ENCODE results near the gene VGF.
A peak's percentile ranks its signal among the peaks of the same experiment; 100 is the strongest.
"Not testable (repeated sequence)": the region's sequence is repeated elsewhere in the genome, so short reads cannot be mapped to it uniquely, and the experiment has no call there.

The VGF gene

GRCh38 chr7:101134399-101134980 is 30.9 kb downstream of the VGF start:
- DNase-seq, result no peak

GRCh38 chr7:101133621-101134398 is 31.6 kb downstream of the VGF start:
- DNase-seq, result no peak

DNA sequence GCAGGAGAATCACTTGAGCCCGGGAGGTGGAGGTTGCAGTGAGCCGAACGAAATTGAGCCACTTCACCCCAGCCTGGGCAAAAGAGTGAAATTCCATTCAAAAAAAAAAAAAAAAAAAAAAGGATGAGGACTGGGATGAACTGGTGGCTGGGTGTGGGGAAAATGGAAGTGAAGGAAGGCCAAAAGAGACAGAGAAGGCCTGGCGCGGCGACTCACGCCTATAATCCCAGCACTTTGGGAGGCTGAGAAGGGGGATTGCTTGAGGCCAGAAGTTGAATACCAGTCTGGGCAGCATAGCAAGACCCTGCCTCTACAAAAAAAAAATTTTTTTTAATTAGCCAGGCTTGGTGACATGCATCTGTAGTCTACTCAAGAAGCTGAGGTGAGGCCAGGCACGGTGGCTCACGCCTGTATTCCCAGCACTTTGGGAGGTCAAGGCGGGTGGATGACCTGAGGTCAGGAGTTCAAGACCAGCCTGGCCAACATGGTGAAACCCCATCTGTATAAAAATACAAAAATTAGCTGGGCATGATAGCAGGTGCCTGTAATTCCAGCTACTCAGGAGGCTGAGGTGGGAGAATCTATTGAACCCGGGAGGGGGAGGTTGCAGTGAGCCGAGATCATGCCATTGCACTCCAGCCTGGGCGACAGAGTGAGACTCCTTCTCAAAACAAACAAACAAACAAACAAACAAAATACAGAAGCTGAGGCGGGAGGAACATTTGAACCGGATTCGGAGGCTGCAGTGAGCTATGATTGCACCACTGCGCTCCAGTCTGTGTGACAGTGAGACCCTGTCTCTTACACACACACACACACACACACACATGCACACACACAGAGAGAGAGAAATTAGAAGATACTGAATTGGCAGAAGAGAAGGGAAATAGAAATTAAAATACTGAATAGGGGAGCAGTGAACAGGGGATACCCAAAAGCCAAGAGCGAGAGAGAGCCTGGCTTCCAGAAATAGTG is 32.5 kb downstream of the VGF start:
- not testable (repeated sequence) for DNase-seq

GRCh38 chr7:101129603-101130117 is 35.7 kb downstream of the VGF start:
- DNase-seq, result no peak

DNA sequence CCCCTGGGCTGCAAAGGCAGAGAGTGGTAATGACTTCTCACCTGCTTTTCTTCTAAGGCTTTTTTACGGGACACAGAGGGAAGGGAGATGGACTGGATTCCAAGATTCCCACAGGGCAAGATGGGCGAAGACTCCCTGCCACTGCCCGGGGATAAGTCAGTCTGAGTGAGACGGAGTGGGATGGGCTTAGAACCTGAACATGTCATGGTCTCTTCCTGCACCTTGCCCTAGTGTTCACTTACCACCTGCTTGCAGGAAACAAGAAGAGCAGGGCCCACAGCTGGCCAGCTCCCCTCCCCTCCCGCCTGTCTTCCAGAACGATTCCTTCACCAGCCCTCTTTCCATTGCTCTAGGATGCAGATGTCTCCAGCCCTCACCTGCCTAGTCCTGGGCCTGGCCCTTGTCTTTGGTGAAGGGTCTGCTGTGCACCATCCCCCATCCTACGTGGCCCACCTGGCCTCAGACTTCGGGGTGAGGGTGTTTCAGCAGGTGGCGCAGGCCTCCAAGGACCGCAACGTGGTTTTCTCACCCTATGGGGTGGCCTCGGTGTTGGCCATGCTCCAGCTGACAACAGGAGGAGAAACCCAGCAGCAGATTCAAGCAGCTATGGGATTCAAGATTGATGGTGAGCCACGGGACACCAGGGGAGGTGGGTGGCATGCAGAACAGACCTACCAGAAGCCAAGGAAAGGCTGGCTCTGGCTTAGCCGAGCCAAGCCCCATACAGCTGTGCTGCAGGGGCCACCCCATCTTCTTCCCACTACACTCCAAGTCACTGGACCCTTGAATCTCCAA is 37.1 kb downstream of the VGF start:
- no peak for DNase-seq

DNA sequence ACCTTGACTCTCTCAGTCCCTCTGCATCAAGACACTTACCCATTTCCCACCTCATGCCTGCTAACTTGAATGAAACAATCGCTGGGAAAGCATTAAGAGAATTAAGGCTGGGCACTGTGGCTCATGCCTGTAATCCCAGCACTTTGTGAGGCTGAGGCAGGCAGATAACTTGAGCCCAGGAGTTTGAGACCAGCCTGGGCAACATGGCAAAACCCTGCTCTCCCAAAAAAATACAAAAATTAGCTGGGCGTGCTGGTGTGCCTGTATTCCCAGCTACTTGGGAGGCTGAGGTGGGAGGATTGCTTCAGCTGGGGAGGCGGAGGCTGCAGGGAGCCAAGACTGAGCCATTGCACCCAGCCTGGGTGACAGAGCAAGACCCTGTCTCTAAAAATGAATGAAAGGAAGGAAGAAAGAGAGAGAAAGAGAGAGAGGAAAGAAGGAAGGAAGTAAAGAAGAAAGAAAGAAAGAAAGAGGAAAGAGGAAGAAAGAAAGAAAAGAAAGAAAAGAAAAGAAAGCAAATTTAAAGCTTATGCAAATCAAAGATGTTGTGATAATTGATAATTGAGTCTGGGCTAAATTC is 37.8 kb downstream of the VGF start:
- no peak for DNase-seq

GRCh38 chr7:101126651-101127459 is 38.5 kb downstream of the VGF start, which contains the start of gene SERPINE1:
Gene SERPINE1 (plus strand): TSS chr7:101127104. CDS start chr7:101128394, 1,290 bp downstream.
- peak; percentile 38 to 43 for DNase-seq

- no peak for DNase-seq
Measured at GRCh38 chr7:101125989-101126650, 39.2 kb downstream of the VGF start.

DNA sequence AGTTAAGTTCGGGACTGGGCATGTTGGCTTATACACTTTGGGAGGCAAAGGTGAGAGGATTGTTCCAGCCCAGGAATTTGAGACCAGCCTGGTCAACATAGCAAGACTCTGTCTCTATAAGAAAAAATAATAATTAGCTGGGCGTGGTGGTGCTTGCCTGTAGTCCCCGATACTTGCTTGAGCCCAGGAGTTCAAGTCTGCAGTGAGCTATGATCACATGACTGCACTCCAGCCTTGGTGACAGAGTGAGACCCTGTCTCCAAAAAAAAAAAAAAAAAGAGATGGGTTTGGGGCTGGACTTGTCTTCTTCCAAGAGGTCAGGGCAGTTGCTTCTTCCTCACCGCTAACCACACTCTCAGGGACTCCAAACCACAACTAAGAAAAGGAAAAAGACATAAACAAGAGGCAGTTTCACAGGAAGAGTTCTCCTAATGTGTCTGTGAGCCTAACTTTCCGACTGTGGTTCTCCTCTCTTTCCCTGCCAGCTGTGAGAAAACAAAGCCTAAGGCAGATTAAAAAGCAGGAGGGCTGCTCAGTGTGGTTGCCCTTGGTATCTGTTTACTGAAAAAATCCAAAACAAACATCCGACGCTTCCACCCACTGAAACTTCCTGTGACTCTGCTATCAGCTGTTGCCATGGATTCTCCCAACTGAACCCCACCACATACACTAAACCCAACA is 40.9 kb downstream of the VGF start:
- DNase-seq, result no peak

- DNase-seq, result no peak
Measured at GRCh38 chr7:101123703-101124068, 41.7 kb downstream of the VGF start.

DNA sequence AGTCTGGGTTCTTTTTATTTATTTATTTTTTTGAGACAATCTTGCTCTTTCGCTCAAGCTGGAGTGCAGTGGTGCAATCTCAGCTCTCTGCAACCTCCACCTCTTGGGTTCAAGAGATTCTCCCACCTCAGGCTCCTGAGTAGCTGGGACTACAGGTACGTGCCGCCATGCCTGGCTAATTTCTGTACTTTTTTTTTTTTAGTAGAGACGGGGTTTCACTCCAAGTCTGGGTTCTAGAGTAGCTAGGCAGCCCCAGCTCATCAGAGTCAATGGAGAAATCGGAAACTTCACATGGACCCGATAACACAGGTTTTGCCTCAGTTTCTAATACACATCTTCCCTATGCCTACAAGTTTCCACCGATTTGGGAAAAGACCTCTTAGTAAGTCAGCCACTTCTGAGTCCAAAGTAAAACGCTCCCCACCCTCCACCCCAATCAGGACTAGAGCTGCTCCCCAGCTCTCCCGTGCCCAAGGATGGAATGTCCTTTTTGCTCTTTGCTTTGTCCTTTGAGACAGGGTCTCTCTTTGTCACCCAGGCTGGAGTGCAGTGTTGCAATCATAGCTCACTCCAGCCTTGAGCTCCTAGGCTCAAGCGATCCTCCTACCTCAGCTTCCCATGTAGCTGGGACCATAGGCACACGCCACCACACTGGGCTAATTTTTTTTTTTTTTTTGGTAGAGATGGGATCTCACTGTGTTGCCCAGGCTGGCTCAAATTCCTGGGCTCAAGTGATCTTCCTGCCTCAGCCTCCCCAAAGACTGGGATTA is 42.3 kb downstream of the VGF start:
- no peak for DNase-seq

GRCh38 chr7:101121991-101122932 is 43.1 kb downstream of the VGF start:
- DNase-seq, result no peak

DNA sequence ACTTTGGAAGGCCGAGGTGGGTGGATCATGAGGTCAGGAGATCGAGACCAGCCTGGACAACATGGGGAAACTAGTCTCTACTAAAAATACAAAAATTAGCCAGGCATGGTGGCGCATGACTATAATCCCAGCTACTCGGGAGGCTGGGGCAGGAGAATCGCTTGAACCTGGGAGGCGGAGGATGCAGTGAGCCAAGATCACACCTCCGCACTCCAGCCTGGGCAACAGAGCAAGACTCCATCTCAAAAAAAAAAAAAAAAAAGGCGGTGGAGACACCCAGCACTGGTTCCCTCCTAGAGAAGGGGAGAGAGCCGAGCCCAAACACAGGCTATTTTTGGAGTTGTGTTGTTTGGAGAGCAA is 43.8 kb downstream of the VGF start:
- DNase-seq, result not testable (repeated sequence)

GRCh38 chr7:101120315-101120714 is 45.1 kb downstream of the VGF start:
- no peak for DNase-seq

DNA sequence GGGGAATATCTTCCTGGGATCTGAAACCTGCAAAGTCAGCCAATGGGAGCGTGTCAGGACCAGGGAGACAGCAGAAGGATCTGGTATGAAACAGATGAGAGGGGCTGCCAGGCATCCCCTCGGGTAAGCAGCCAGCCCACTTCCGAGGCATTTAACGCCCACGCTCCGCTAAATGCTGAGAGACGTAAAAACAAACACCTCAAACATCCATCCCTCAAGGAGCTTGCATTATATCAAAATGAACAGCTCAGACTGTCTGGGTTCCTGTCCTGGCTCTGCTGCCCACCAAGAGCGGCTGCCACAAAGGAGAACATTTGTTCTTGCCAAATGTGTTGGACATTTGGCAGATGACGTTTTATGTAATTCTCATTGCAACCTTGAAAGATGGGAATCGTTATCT is 45.5 kb downstream of the VGF start:
- no peak for DNase-seq

DNA sequence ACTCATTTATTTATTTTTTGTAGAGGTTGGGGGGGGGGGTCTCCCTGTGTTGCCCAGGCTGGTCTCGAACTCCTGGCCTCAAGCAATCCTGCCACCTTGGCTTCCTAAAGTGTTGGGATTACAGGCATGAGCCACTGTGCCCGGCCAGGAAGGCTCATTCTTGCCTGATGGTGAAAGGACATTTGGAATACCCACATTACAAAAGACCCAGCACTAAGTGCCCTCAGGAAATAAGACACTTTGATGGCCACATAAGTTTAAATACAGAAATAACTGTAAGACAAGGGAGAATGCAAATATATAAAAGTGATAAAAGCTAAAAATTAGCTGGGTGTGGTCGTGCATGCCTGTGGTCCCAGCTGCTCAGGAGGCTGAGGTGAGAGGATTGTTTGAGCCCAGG is 46.5 kb downstream of the VGF start:
- no peak for DNase-seq

- DNase-seq, result no peak
Measured at GRCh38 chr7:101116898-101117297, 48.5 kb downstream of the VGF start.

DNA sequence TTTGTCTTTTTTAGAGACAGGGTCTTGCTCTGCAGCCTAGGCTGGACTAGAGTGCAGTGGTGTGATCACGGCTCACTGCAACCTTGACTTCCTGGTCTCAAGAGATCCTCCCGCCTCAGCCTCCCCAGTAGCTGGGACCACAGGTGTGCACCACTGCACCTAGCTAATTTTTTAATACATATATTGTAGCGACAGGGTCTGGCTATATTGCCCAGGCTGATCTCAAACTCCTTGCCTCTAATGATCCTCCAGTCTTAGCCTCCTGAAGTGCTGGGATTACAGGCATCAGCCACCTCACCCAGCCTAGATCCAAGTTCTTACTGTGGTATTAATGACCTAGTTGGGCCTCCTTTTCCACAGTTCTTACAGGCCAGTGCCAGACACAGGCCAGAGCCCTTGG is 50.2 kb downstream of the VGF start:
- DNase-seq, result no peak
